Lower leg skin (tissue), 3 donors: ENCODE measurements around the gene AK5.
"Not testable (repeated sequence)": the region's sequence is repeated elsewhere in the genome, so short reads cannot be mapped to it uniquely, and the experiment has no call there.

Experiments used
- POLR2A ChIP-seq, 2 donors: fragments of 450-650 bp; IDR thresholded peaks; one replicate each; pipeline ENCODE4 v1.6.1; 2016 to 2017; ENCODE audit warnings: antibody characterized with exemption in 2 of 2, mild to moderate bottlenecking in 1 of 2, moderate library complexity in 1 of 2
- TF ChIP-seq, protein P1 (sequence below), 3 donors: fragments of 450-650 bp; IDR thresholded peaks; one replicate each; pipeline ENCODE4 v1.5.1; 2016; ENCODE audit warnings: antibody characterized with exemption in 3 of 3, mild to moderate bottlenecking in 3 of 3, moderate library complexity in 2 of 3

DNA sequence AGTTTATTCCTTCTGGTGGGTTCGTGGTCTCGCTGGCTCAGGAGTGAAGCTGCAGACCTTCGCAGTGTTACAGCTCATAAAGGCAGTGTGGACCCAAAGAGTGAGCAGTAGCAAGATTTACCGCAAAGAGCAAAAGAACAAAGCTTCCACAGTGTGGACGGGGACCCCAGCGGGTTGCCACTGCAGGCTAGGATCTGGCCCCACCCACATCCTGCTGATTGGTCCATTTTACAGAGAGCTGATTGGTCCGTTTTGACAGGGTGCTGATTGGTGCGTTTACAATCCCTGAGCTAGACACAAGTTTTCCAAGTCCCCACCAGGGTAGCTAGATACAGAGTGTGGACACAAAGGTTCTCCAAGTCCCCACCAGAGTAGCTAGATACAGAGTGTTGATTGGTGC lies 249.3 kb downstream of the AK5 start:
- TF ChIP-seq, protein P1, sequence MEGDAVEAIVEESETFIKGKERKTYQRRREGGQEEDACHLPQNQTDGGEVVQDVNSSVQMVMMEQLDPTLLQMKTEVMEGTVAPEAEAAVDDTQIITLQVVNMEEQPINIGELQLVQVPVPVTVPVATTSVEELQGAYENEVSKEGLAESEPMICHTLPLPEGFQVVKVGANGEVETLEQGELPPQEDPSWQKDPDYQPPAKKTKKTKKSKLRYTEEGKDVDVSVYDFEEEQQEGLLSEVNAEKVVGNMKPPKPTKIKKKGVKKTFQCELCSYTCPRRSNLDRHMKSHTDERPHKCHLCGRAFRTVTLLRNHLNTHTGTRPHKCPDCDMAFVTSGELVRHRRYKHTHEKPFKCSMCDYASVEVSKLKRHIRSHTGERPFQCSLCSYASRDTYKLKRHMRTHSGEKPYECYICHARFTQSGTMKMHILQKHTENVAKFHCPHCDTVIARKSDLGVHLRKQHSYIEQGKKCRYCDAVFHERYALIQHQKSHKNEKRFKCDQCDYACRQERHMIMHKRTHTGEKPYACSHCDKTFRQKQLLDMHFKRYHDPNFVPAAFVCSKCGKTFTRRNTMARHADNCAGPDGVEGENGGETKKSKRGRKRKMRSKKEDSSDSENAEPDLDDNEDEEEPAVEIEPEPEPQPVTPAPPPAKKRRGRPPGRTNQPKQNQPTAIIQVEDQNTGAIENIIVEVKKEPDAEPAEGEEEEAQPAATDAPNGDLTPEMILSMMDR (IDR thresholded peaks at IDR 0.05) = not testable (repeated sequence)
- TF ChIP-seq POLR2A (IDR thresholded peaks at IDR 0.05) = not testable (repeated sequence)
